SK-N-SH (cell line): Measurements from ENCODE around the gene MAB21L3. TPM values are rescaled to one million over a fixed set of nuclear protein-coding genes. Genes with fewer than 3 reads are reported as not detected.

Source experiments
- CTCF ChIA-PET: fragments of 300-600, 350-600 bp; formaldehyde crosslinking; extraction: SDS; loops from one replicate; lab custom pipeline; 2021; lab: Yijun Ruan, JAX
- POLR2A ChIA-PET: fragments of 350-600 bp; sonication (Branson Sonifier 250); formaldehyde crosslinking; extraction: SDS; loops from one replicate; lab custom pipeline; 2020; ENCODE audit warnings: antibody characterized with exemption, inconsistent platforms; lab: Yijun Ruan, JAX
- DNase-seq: peaks from one replicate; pipeline ENCODE4 v3.0.0; 2012
- H2AFZ ChIP-seq: fragments of 200-600 bp; sonication (generic); 2 replicates; pipeline ENCODE4 v1.8.1; 2016; ENCODE audit warnings: antibody characterized with exemption, mild to moderate bottlenecking, low read depth
- H3F3A ChIP-seq: fragments of 200-600 bp; sonication (generic); replicated peaks from 2 replicates; pipeline ENCODE3; 2016; ENCODE audit warnings: antibody characterized with exemption, mild to moderate bottlenecking; ENCODE audit not compliant: insufficient read depth
- H3K27ac ChIP-seq, 2 experiments: fragments of 200-500 bp in 1 of 2; fragments of 200-600 bp in 1 of 2; sonication (Bioruptor generic) in 1 of 2; sonication (generic), shearing (Covaris generic) in 1 of 2; 2 replicates each; pipeline versions ENCODE4 v1.5.1 to v1.6.1; 2014 to 2016; ENCODE audit warnings: low read depth in 2 of 2, inconsistent platforms in 1 of 2, low read length in 1 of 2, mild to moderate bottlenecking in 1 of 2, mixed read lengths in 1 of 2
- H3K27me3 ChIP-seq: fragments of 200-600 bp; sonication (generic), shearing (Covaris generic); 2 replicates; pipeline ENCODE4 v1.6.1; 2016; ENCODE audit warnings: mixed run types; ENCODE audit not compliant: insufficient read depth
- H3K36me3 ChIP-seq, 2 experiments: fragments of 200-500 bp in 1 of 2; fragments of 200-600 bp in 1 of 2; sonication (Bioruptor generic) in 1 of 2; sonication (generic) in 1 of 2; replicated peaks in 1 of 2; 2 replicates each; pipeline versions ENCODE3 to v1.5.1; 2014 to 2016; ENCODE audit warnings: low read length in 1 of 2, mild to moderate bottlenecking in 1 of 2; ENCODE audit not compliant: insufficient read depth in 2 of 2, control insufficient read depth in 1 of 2
- H3K4me1 ChIP-seq, 2 experiments: fragments of 200-500 bp in 1 of 2; fragments of 200-600 bp in 1 of 2; sonication (Bioruptor generic) in 1 of 2; sonication (generic), shearing (Covaris generic) in 1 of 2; 2 replicates each; pipeline versions ENCODE4 v1.5.1 to v1.6.1; 2014 to 2016; ENCODE audit warnings: low read depth in 1 of 2, low read length in 1 of 2, mixed run types in 1 of 2; ENCODE audit not compliant: insufficient read depth in 2 of 2, control insufficient read depth in 1 of 2
- H3K4me2 ChIP-seq: fragments of 200-600 bp; sonication (generic), shearing (Covaris generic); 2 replicates; pipeline ENCODE4 v1.6.1; 2017; ENCODE audit warnings: mixed run types
- H3K4me3 ChIP-seq, 2 experiments: fragments of 200-500 bp in 1 of 2; fragments of 200-600 bp in 1 of 2; sonication (Bioruptor generic) in 1 of 2; sonication (generic), shearing (Covaris generic) in 1 of 2; 2 replicates each; pipeline versions ENCODE4 v1.5.1 to v1.8.1; 2014 to 2016; ENCODE audit warnings: low read depth in 2 of 2, inconsistent platforms in 1 of 2, low read length in 1 of 2, mild to moderate bottlenecking in 1 of 2, mixed read lengths in 1 of 2, moderate library complexity in 1 of 2
- H3K79me2 ChIP-seq: fragments of 200-600 bp; sonication (generic); 2 replicates; pipeline ENCODE4 v1.8.1; 2017; ENCODE audit warnings: mild to moderate bottlenecking; ENCODE audit not compliant: insufficient read depth
- H3K9ac ChIP-seq: fragments of 200-600 bp; sonication (generic); 2 replicates; pipeline ENCODE4 v1.6.1; 2017; ENCODE audit warnings: mixed run types
- H3K9me2 ChIP-seq: fragments of 200-600 bp; sonication (generic); 2 replicates; pipeline ENCODE4 v1.6.1; 2017; ENCODE audit warnings: mixed run types
- H3K9me3 ChIP-seq: fragments of 200-600 bp; sonication (generic); 2 replicates; pipeline ENCODE4 v1.6.1; 2017; ENCODE audit warnings: mixed run types, mild to moderate bottlenecking, moderate library complexity
- H4K20me1 ChIP-seq: fragments of 200-600 bp; sonication (generic); 2 replicates; pipeline ENCODE4 v1.6.1; 2017; ENCODE audit warnings: mild to moderate bottlenecking, mixed run types; ENCODE audit not compliant: insufficient read depth
- ELF1 ChIP-seq: IDR thresholded peaks from 2 replicates; pipeline ENCODE4 v1.4.0; 2012
- EZH2phosphoT487 ChIP-seq: fragments of 200-600 bp; sonication (generic); IDR thresholded peaks from 2 replicates; pipeline ENCODE4 v1.6.1; 2017; ENCODE audit warnings: low read depth, mixed run types, mild to moderate bottlenecking, antibody characterized with exemption, moderate library complexity, borderline replicate concordance
- FOSL2 ChIP-seq: IDR thresholded peaks from 2 replicates; pipeline ENCODE4 v1.4.0; 2012; ENCODE audit warnings: low read depth, mild to moderate bottlenecking, moderate library complexity, borderline replicate concordance
- FOXM1 ChIP-seq: IDR thresholded peaks from 2 replicates; pipeline ENCODE4 v1.4.0; 2012; ENCODE audit warnings: low read depth, mild to moderate bottlenecking
- GATA2 ChIP-seq: sonication (generic); formaldehyde crosslinking; IDR thresholded peaks from 2 replicates; pipeline ENCODE4 v1.5.0; 2020; ENCODE audit warnings: mild to moderate bottlenecking, missing genetic modification reagents
- MXI1 ChIP-seq: IDR thresholded peaks from 2 replicates; pipeline ENCODE4 v1.6.1; 2012; ENCODE audit warnings: mild to moderate bottlenecking, low read depth, low read length, improper control_type of control experiment
- NFIC ChIP-seq: IDR thresholded peaks from 2 replicates; pipeline ENCODE4 v1.4.0; 2012; ENCODE audit warnings: borderline replicate concordance
- NRF1 ChIP-seq: IDR thresholded peaks from 2 replicates; pipeline ENCODE4 v1.6.1; 2012; ENCODE audit warnings: low read depth, mild to moderate bottlenecking, low read length
- PBX3 ChIP-seq: IDR thresholded peaks from 2 replicates; pipeline ENCODE4; 2012
- RAD21 ChIP-seq: IDR thresholded peaks from 2 replicates; pipeline ENCODE4 v1.6.1; 2012; ENCODE audit warnings: mild to moderate bottlenecking, low read length
- RFX5 ChIP-seq: IDR thresholded peaks from 2 replicates; pipeline ENCODE4 v1.6.1; 2012; ENCODE audit warnings: mild to moderate bottlenecking, improper control_type of control experiment, low read length
- TEAD4 ChIP-seq: IDR thresholded peaks from 2 replicates; pipeline ENCODE4 v1.4.0; 2012; ENCODE audit warnings: mild to moderate bottlenecking, borderline replicate concordance; ENCODE audit not compliant: insufficient read depth
- USF1 ChIP-seq: IDR thresholded peaks from 2 replicates; pipeline ENCODE4 v1.4.0; 2012; ENCODE audit warnings: low read depth, borderline replicate concordance
- YY1 ChIP-seq: IDR thresholded peaks from 2 replicates; pipeline ENCODE4 v1.4.0; 2012; ENCODE audit warnings: low read depth, mild to moderate bottlenecking
- WGBS: methylation state at CpG from one replicate; pipeline ENCODE4 v1.1.6; 2017; ENCODE audit warnings: low lambda C conversion rate; 5-methylcytosine and 5-hydroxymethylcytosine counted together
- polyA plus RNA-seq, 3 experiments: library from polyadenylated mRNA; depleted of rRNA; stranded (reverse); fragments of >200 nt; gene quantifications; 2 replicates each; pipeline ENCODE4 v1.2.3, GENCODE V29; 2012
- TF ChIP-seq, protein P1 (sequence below): fragments of 200-600 bp; sonication (generic); IDR thresholded peaks from 2 replicates; pipeline ENCODE4 v1.6.1; 2017; ENCODE audit warnings: antibody characterized with exemption, mild to moderate bottlenecking, moderate library complexity
- TF ChIP-seq, protein P2 (sequence below): fragments of 150-350 bp; IDR thresholded peaks from 2 replicates; pipeline ENCODE4 v1.6.1; 2016; ENCODE audit warnings: mild to moderate bottlenecking, low read depth, low read length

The MAB21L3 gene
- polyA plus RNA-seq, 1 of the 3 experiments (the other 2 are of a cell fraction), result not detected

DNA sequence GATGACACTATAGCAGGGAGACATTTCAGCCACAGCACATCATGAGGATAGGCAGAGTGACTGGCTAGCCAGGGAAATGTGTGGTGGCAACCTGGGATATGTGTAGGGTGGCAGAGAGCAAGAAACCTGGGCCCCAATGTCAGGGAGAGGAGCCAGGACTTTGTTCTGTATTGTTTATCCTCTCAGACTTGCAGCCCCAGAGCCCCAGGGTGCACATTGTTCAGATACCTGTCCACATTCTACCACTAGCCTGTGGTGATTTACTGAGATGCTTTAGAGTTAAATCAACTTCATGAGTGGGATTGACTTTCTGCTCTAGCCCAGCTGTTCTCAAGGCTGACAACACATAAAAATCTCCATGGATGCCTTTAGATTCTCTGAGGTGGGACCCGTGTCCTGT, 61.5 kb downstream of the MAB21L3 start:
- 29% methylated on average over 1 of the region's 1 CpG for WGBS
- ChIA-PET CTCF (interaction anchor here (1.3 kb wide), 1 partner anchor 34 kb away, joined by 5 read pairs; no protein-coding TSS in a partner anchor), POLR2A (no interaction called here)

GRCh38 chr1:116175611-116176010, 64.4 kb downstream of the MAB21L3 start:
- POLR2A ChIA-PET, result no interaction called here
- H2AFZ ChIP-seq, result no peak overlapping the region
- DNase-seq, result no peak
- no peak overlapping the region for H3K4me3 ChIP-seq
- no peaks in the 10 kb centered on the region for H3K9me3 ChIP-seq
- H3K4me1 ChIP-seq, result peaks cover 0 to 4% of the 10 kb centered on the region in 2 experiments; a peak in 1 of 4 replicates
- no peak overlapping the region for H3K4me2 ChIP-seq
- H3K27me3 ChIP-seq, result no peaks in the 10 kb centered on the region
- no peaks in the 10 kb centered on the region for H3K9me2 ChIP-seq
- CTCF ChIA-PET, result interaction anchor here (3.0 to 3.3 kb wide), 2 partner anchors 36 to 310 kb away, joined by 8 to 13 read pairs; no protein-coding TSS in a partner anchor
- H3K9ac ChIP-seq, result no peak overlapping the region
- H3K27ac ChIP-seq, result no peak overlapping the region
- H3K79me2 ChIP-seq, result no peaks in the 10 kb centered on the region
- H3F3A ChIP-seq, result no peaks in the 10 kb centered on the region
- no peaks in the 10 kb centered on the region for H4K20me1 ChIP-seq
- H3K36me3 ChIP-seq, result no peaks in the 10 kb centered on the region
- 43% methylated on average over 3 of the region's 3 CpGs for WGBS
- TF ChIP-seq GATA2 (CRISPR knock-in tag) (no peak), MXI1 (no peak), EZH2phosphoT487 (no peak), FOXM1 (no peak), PBX3 (no peak), YY1 (no peak)
- TF ChIP-seq, protein P1, sequence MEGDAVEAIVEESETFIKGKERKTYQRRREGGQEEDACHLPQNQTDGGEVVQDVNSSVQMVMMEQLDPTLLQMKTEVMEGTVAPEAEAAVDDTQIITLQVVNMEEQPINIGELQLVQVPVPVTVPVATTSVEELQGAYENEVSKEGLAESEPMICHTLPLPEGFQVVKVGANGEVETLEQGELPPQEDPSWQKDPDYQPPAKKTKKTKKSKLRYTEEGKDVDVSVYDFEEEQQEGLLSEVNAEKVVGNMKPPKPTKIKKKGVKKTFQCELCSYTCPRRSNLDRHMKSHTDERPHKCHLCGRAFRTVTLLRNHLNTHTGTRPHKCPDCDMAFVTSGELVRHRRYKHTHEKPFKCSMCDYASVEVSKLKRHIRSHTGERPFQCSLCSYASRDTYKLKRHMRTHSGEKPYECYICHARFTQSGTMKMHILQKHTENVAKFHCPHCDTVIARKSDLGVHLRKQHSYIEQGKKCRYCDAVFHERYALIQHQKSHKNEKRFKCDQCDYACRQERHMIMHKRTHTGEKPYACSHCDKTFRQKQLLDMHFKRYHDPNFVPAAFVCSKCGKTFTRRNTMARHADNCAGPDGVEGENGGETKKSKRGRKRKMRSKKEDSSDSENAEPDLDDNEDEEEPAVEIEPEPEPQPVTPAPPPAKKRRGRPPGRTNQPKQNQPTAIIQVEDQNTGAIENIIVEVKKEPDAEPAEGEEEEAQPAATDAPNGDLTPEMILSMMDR, result no peak

More for the DNA sequence above, 61.5 kb downstream of the MAB21L3 start:
- no peak for TF ChIP-seq GATA2 (CRISPR knock-in tag)
- TF ChIP-seq, all 33 proteins: peak for 0
- Histone ChIP-seq H3K27ac (no peak overlapping the region), H3K79me2 (no peaks in the 10 kb centered on the region), H3K27me3 (no peaks in the 10 kb centered on the region), H3K4me3 (no peak overlapping the region), H3K9me2 (no peaks in the 10 kb centered on the region), H2AFZ (no peak overlapping the region), H3K9me3 (no peaks in the 10 kb centered on the region), H3K36me3 (no peaks in the 10 kb centered on the region), H3F3A (no peaks in the 10 kb centered on the region), H3K4me1 (no peaks in the 10 kb centered on the region; a peak in 1 of 4 replicates), H3K9ac (no peak overlapping the region), H3K4me2 (no peak overlapping the region), H4K20me1 (no peaks in the 10 kb centered on the region)
- DNase-seq, result no peak

DNA sequence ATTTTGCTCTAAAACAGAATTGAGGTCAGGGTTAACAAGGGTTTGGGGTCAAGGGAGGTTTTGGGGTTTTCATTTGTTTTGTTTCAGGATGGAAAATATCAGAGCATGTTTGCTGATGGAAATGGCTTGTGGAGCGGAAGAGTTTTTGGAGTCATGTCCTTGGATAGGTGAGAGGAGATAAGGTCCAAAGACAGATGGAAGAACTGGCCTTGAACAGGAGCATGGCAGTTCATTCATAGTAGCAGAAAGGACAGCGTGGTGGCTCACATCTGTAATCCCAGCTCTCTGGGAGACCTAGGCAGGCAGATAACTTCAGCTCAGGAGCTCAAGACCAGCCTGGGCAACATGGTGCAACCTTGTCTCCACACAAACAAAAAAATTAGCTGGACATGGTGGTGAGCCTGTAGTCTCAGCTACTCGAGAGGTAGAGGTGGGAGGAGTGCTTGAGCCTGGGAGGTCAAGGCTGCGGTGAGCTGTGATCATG, 65.1 kb downstream of the MAB21L3 start:
- H3K4me1 ChIP-seq, result peaks cover 0 to 6% of the 10 kb centered on the region in 2 experiments; a peak in 1 of 4 replicates
- no peaks in the 10 kb centered on the region for H3K9me3 ChIP-seq
- no peak for DNase-seq
- no peaks in the 10 kb centered on the region for H3F3A ChIP-seq
- no peaks in the 10 kb centered on the region for H3K79me2 ChIP-seq
- no peak overlapping the region for H2AFZ ChIP-seq
- H3K9me2 ChIP-seq, result no peaks in the 10 kb centered on the region
- no peak overlapping the region for H3K4me2 ChIP-seq
- H4K20me1 ChIP-seq, result no peaks in the 10 kb centered on the region
- H3K36me3 ChIP-seq, result no peaks in the 10 kb centered on the region
- no peak overlapping the region for H3K4me3 ChIP-seq
- H3K27me3 ChIP-seq, result no peaks in the 10 kb centered on the region
- POLR2A ChIA-PET, result no interaction called here
- H3K27ac ChIP-seq, result no peak overlapping the region
- CTCF ChIA-PET, result interaction anchor here (3.0 to 3.3 kb wide), 2 partner anchors 37 to 309 kb away, joined by 8 to 13 read pairs; no protein-coding TSS in a partner anchor
- no peak overlapping the region for H3K9ac ChIP-seq
- 29% methylated on average over 4 of the region's 4 CpGs for WGBS
- TF ChIP-seq ELF1 (no peak), RFX5 (no peak), PBX3 (no peak), USF1 (no peak), FOSL2 (no peak), NFIC (no peak), NRF1 (no peak), TEAD4 (no peak), RAD21 (no peak)
- TF ChIP-seq, protein P2, sequence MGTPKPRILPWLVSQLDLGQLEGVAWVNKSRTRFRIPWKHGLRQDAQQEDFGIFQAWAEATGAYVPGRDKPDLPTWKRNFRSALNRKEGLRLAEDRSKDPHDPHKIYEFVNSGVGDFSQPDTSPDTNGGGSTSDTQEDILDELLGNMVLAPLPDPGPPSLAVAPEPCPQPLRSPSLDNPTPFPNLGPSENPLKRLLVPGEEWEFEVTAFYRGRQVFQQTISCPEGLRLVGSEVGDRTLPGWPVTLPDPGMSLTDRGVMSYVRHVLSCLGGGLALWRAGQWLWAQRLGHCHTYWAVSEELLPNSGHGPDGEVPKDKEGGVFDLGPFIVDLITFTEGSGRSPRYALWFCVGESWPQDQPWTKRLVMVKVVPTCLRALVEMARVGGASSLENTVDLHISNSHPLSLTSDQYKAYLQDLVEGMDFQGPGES, result no peak
